Right cardiac atrium (tissue), 5 donors: ENCODE data around the gene MEAK7. TPM values are rescaled to one million over a fixed set of nuclear protein-coding genes. Genes with fewer than 3 reads are reported as not detected.

ENCODE experiments used
- ATAC-seq, 2 donors: fragments of 200-7000 bp; cut with Tn5 transposase; one replicate each; pipeline versions ENCODE4 v1.8.0 to v1.9.1; 2020; ENCODE audit warnings: moderate library complexity in 2 of 2, mild to moderate bottlenecking in 1 of 2
- DNase-seq, 3 donors: peaks; one replicate each; pipeline ENCODE4 v3.0.0-alpha.2; 2020
- H3K27ac ChIP-seq: one replicate; pipeline ENCODE4 v1.5.1; 2013; ENCODE audit warnings: mild to moderate bottlenecking, low read length, control low read depth, moderate library complexity
- H3K27me3 ChIP-seq: one replicate; pipeline ENCODE4 v1.6.1; 2013; ENCODE audit not compliant: control insufficient read depth, insufficient read depth
- H3K4me1 ChIP-seq: one replicate; pipeline ENCODE4 v1.6.1; 2013; ENCODE audit warnings: low read length; ENCODE audit not compliant: control insufficient read depth, insufficient read depth
- H3K4me3 ChIP-seq: one replicate; pipeline ENCODE4 v1.5.1; 2013; ENCODE audit warnings: low read length, control low read depth
- H3K9me3 ChIP-seq: one replicate; pipeline ENCODE4 v1.6.1; 2013; ENCODE audit warnings: low read length; ENCODE audit not compliant: control insufficient read depth
- WGBS: extraction: QIAGEN DNeasy Blood & Tissue Kit; methylation state at CpG from one replicate; pipeline ENCODE4 v1.1.7; 2013; 5-methylcytosine and 5-hydroxymethylcytosine counted together
- intact Hi-C, 4 donors: fragments of 100-400 bp; cut with DNase I; formaldehyde crosslinking; loops; one replicate each; pipeline versions ENCODE4 v1.11.0 to v1.14.0; 2022 to 2023
- polyA plus RNA-seq: library from polyadenylated mRNA; stranded (reverse); fragments of 200-250 nt; gene quantifications from one replicate; pipeline ENCODE4 v1.2.3, GENCODE V29; 2013
- total RNA-seq, 4 donors: library from RNA; stranded (reverse); fragmentation: NEBNext Ultra II Directional; extraction: Animal tissue kit (Norgen Biotek cat#: 25700); gene quantifications; one replicate each; pipeline ENCODE4 v1.2.1, GENCODE V29; 2021
- donor health status: healthy with polysubstance abuse.
- donor health status: DM: no; HTN: yes; CAD: no.
- donor health status: DM: no; HTN: no; CAD: no.
- donor health status: DM: no; HTN: yes; CAD: no; lungs with severe emphysema.
- donor health status: DM: yes; HTN: yes; CAD: no.

Gene MEAK7
- total and polyA plus RNA-seq, 5 donors, result 2.9 to 7.6 (median 6.0) TPM

- no peaks in the 10 kb centered on the region for H3K9me3 ChIP-seq
- H3K27me3 ChIP-seq, result no peaks in the 10 kb centered on the region
- H3K4me1 ChIP-seq, result peaks cover 3% of the 10 kb centered on the region
- ATAC-seq, result no peak
- DNase-seq, result peak in 1 of 3 donors; percentile 12
- 90% methylated on average over 12 of the region's 12 CpGs for WGBS
- no peak overlapping the region for H3K27ac ChIP-seq
- H3K4me3 ChIP-seq, result no peak overlapping the region
- intact Hi-C loops, result no loop called here
Measured at GRCh38 chr16:84501077-84501735, 3.3 kb downstream of the MEAK7 start.

GRCh38 chr16:84500531-84500930 is 3.9 kb downstream of the MEAK7 start:
- H3K4me3 ChIP-seq, result no peak overlapping the region
- peaks cover 3% of the 10 kb centered on the region for H3K4me1 ChIP-seq
- H3K9me3 ChIP-seq, result no peaks in the 10 kb centered on the region
- WGBS, result 96% methylated on average over 13 of the region's 13 CpGs
- H3K27ac ChIP-seq, result no peak overlapping the region
- H3K27me3 ChIP-seq, result no peaks in the 10 kb centered on the region
- ATAC-seq, result no peak
- DNase-seq, result peak in 1 of 3 donors; percentile 6
- intact Hi-C loops, result no loop called here

GRCh38 chr16:84499638-84500037 is 4.8 kb downstream of the MEAK7 start:
- Histone ChIP-seq H3K27ac (no peak overlapping the region), H3K4me3 (no peak overlapping the region), H3K4me1 (no peaks in the 10 kb centered on the region), H3K9me3 (no peaks in the 10 kb centered on the region), H3K27me3 (no peaks in the 10 kb centered on the region)
- intact Hi-C loops, result no loop called here
- 94% methylated on average over 15 of the region's 15 CpGs for WGBS
- DNase-seq, result no peak
- no peak for ATAC-seq

- 94% methylated on average over 13 of the region's 13 CpGs for WGBS
- DNase-seq (no peak), ATAC-seq (no peak)
- intact Hi-C loops, result no loop called here
- no peaks in the 10 kb centered on the region for H3K9me3 ChIP-seq
- no peaks in the 10 kb centered on the region for H3K4me1 ChIP-seq
- no peak overlapping the region for H3K4me3 ChIP-seq
- H3K27me3 ChIP-seq, result no peaks in the 10 kb centered on the region
- H3K27ac ChIP-seq, result no peak overlapping the region
Measured at GRCh38 chr16:84498859-84499620, 5.4 kb downstream of the MEAK7 start.

GRCh38 chr16:84498223-84498610 is 6.2 kb downstream of the MEAK7 start:
- WGBS, result over 99% methylated on average over 2 of the region's 2 CpGs
- Histone ChIP-seq H3K4me1 (no peaks in the 10 kb centered on the region), H3K9me3 (no peaks in the 10 kb centered on the region), H3K27ac (no peak overlapping the region), H3K27me3 (no peaks in the 10 kb centered on the region), H3K4me3 (no peak overlapping the region)
- ATAC-seq (no peak), DNase-seq (no peak)
- intact Hi-C loops, result no loop called here

GRCh38 chr16:84497418-84498222 is 6.8 kb downstream of the MEAK7 start:
- Histone ChIP-seq H3K4me1 (no peaks in the 10 kb centered on the region), H3K9me3 (no peaks in the 10 kb centered on the region), H3K4me3 (no peak overlapping the region), H3K27ac (no peak overlapping the region), H3K27me3 (no peaks in the 10 kb centered on the region)
- intact Hi-C loops, result no loop called here
- 86% methylated on average over 18 of the region's 18 CpGs for WGBS
- ATAC-seq (no peak), DNase-seq (no peak)

- Histone ChIP-seq H3K4me1 (no peaks in the 10 kb centered on the region), H3K27me3 (no peaks in the 10 kb centered on the region), H3K9me3 (no peaks in the 10 kb centered on the region), H3K27ac (no peak overlapping the region), H3K4me3 (no peak overlapping the region)
- DNase-seq (no peak), ATAC-seq (no peak)
- WGBS, result 95% methylated on average over 3 of the region's 3 CpGs
- intact Hi-C loops, result no loop called here
Measured at GRCh38 chr16:84496991-84497390, 7.5 kb downstream of the MEAK7 start.

GRCh38 chr16:84495506-84495905 is 9.0 kb downstream of the MEAK7 start:
- H3K9me3 ChIP-seq, result no peaks in the 10 kb centered on the region
- no peak overlapping the region for H3K4me3 ChIP-seq
- DNase-seq (no peak), ATAC-seq (no peak)
- intact Hi-C loops, result no loop called here
- H3K27me3 ChIP-seq, result no peaks in the 10 kb centered on the region
- H3K27ac ChIP-seq, result no peak overlapping the region
- WGBS, result 97% methylated on average over 11 of the region's 11 CpGs
- no peaks in the 10 kb centered on the region for H3K4me1 ChIP-seq

GRCh38 chr16:84489131-84489530 is 15.3 kb downstream of the MEAK7 start:
- DNase-seq (no peak), ATAC-seq (no peak)
- no peaks in the 10 kb centered on the region for H3K27me3 ChIP-seq
- H3K4me1 ChIP-seq, result no peaks in the 10 kb centered on the region
- intact Hi-C loops, result loop anchor here in 2 of 4 donors (5.0 to 10.0 kb wide), 2 partner anchors 212 to 404 kb away; no protein-coding TSS in a partner anchor
- H3K27ac ChIP-seq, result no peak overlapping the region
- H3K9me3 ChIP-seq, result no peaks in the 10 kb centered on the region
- 87% methylated on average over 8 of the region's 8 CpGs for WGBS
- H3K4me3 ChIP-seq, result no peak overlapping the region

GRCh38 chr16:84487358-84487757 is 17.1 kb downstream of the MEAK7 start:
- H3K4me3 ChIP-seq, result no peak overlapping the region
- no peak for DNase-seq
- no peaks in the 10 kb centered on the region for H3K27me3 ChIP-seq
- intact Hi-C loops, result loop anchor here in 2 of 4 donors (5.0 to 10.0 kb wide), 2 partner anchors 210 to 403 kb away; no protein-coding TSS in a partner anchor
- WGBS, result 86% methylated on average over 8 of the region's 8 CpGs
- H3K9me3 ChIP-seq, result no peaks in the 10 kb centered on the region
- H3K4me1 ChIP-seq, result no peaks in the 10 kb centered on the region
- H3K27ac ChIP-seq, result no peak overlapping the region
- ATAC-seq, result no peak
